ENCODE measurements around the gene ZNF662. TPM values are rescaled to one million over a fixed set of nuclear protein-coding genes. Genes with fewer than 3 reads are reported as not detected.

ZNF662 gene
- total RNA-seq, 6 experiments from 2014 or later = 0.21 to 1.4 (median 0.51) TPM; not detected in 1

DNA sequence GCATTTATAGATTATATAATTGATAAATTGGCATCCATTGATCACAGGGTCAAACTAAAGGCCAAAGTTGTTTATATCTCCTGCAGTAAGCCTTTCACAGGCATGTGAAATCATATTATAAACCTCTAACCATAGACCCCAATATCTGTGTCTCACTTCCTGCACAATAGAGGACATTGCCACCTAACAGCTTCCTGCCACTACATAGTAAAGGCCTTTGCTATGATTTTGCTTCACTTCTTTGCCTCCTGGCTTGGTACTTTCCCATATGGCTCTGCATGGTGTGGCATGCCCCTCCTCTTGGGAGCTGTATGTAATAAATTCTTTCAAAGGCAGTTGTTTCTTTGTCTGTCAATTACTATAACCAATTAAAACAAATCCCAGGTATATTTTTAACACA is 20.4 kb downstream of the ZNF662 start:
- H3K27ac Mint-ChIP-seq = no peak overlapping the region

DNA sequence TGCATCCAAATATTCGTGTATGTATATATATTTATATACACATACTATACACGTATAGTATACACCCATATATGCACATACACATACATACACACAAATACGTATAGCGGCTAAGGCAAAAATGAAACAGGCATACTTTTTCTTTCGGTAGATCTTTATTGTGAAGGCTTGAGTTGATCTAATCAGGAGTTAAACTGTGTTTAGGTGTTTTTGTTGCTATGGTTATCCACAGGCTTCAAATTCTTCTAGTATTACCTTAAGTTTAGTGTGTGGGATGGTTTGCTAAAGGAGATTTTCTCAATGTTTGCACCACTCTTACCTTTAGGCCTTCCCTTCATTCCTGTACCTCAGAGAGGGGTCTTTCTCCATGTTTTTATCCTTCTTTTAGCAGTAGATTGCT is 28.2 kb downstream of the ZNF662 start:
- no peak overlapping the region for H3K27ac Mint-ChIP-seq
- H3K4me3 Mint-ChIP-seq = no peak overlapping the region
- no peaks in the 10 kb centered on the region for H3K4me1 Mint-ChIP-seq (ENCODE audit: low read depth)
- H3K9me3 Mint-ChIP-seq = no peaks in the 10 kb centered on the region
- H3K36me3 Mint-ChIP-seq (ENCODE audit: low read depth) = no peaks in the 10 kb centered on the region; the same call in 1 of the 2 replicates
- peaks cover 9% of the 10 kb centered on the region for H3K27me3 Mint-ChIP-seq (ENCODE audit: insufficient read depth)
- TF ChIP-seq, protein P1, sequence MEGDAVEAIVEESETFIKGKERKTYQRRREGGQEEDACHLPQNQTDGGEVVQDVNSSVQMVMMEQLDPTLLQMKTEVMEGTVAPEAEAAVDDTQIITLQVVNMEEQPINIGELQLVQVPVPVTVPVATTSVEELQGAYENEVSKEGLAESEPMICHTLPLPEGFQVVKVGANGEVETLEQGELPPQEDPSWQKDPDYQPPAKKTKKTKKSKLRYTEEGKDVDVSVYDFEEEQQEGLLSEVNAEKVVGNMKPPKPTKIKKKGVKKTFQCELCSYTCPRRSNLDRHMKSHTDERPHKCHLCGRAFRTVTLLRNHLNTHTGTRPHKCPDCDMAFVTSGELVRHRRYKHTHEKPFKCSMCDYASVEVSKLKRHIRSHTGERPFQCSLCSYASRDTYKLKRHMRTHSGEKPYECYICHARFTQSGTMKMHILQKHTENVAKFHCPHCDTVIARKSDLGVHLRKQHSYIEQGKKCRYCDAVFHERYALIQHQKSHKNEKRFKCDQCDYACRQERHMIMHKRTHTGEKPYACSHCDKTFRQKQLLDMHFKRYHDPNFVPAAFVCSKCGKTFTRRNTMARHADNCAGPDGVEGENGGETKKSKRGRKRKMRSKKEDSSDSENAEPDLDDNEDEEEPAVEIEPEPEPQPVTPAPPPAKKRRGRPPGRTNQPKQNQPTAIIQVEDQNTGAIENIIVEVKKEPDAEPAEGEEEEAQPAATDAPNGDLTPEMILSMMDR (IDR thresholded peaks at IDR 0.05) = no peak
- DNase-seq = no peak

More for the DNA sequence above, 20.4 kb downstream of the ZNF662 start:
- Mint-ChIP-seq H3K9me3 (no peaks in the 10 kb centered on the region), H3K4me3 (no peak overlapping the region), H3K36me3 (ENCODE audit: low read depth) (no peaks in the 10 kb centered on the region), H3K4me1 (ENCODE audit: low read depth) (no peaks in the 10 kb centered on the region), H3K27me3 (ENCODE audit: insufficient read depth) (peaks cover 13% of the 10 kb centered on the region)
- TF ChIP-seq, protein P1 (IDR thresholded peaks at IDR 0.05) = no peak
- no peak for DNase-seq

DNA sequence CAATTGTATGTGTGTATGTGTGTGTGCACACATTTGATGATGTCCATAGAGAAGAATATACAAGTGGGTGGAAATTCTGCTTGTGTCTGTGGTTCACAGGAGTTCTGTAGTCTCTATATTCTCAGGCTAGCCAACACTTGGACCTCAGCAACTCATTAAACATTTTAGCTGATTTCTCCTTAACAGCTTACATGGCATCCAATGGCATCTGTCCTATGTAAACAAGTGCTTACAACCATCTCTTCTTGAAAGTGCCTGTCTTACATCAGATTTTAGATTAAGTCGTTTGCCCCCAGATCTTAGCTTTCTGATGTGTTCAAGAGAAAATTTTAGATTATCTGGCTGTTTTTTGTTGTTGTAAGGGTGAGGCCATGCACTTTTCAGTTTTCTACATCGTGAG is 29.0 kb downstream of the ZNF662 start:
- H3K9me3 Mint-ChIP-seq = no peaks in the 10 kb centered on the region
- no peak for DNase-seq

DNA sequence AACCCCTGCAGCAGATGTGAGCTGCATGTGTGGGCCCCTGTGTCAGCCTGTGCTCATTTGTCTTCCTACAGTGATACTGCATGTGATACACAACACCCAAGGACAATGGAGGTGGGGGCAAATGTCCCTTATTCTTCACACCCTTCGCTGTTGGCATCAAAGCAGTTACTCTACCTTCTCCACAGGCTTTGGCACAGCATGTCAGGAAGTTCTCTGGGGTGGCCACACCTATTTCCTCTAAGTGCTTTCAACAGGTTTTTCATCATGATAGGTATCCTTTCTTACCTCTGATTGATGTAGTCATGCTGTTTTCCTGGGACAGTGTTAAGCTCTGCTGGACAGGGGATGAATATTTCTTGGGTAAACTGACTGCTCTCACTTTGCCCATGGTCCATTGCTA is 29.5 kb downstream of the ZNF662 start:
- Mint-ChIP-seq H3K4me1 (ENCODE audit: low read depth) (no peaks in the 10 kb centered on the region), H3K4me3 (no peak overlapping the region; the same call in 1 of the 2 replicates), H3K36me3 (ENCODE audit: low read depth) (no peaks in the 10 kb centered on the region; the same call in 1 of the 2 replicates), H3K9me3 (no peaks in the 10 kb centered on the region), H3K27ac (no peak overlapping the region), H3K27me3 (ENCODE audit: insufficient read depth) (peaks cover 7% of the 10 kb centered on the region)
- no peak for DNase-seq
- TF ChIP-seq, protein P1 (IDR thresholded peaks at IDR 0.05) = no peak

More for the DNA sequence above, 29.0 kb downstream of the ZNF662 start:
- Mint-ChIP-seq H3K4me1 (ENCODE audit: low read depth) (no peaks in the 10 kb centered on the region), H3K36me3 (ENCODE audit: low read depth) (no peaks in the 10 kb centered on the region; the same call in 1 of the 2 replicates), H3K27me3 (ENCODE audit: insufficient read depth) (peaks cover 7% of the 10 kb centered on the region), H3K4me3 (no peak overlapping the region), H3K27ac (no peak overlapping the region)
- TF ChIP-seq, protein P1 (IDR thresholded peaks at IDR 0.05) = no peak

DNA sequence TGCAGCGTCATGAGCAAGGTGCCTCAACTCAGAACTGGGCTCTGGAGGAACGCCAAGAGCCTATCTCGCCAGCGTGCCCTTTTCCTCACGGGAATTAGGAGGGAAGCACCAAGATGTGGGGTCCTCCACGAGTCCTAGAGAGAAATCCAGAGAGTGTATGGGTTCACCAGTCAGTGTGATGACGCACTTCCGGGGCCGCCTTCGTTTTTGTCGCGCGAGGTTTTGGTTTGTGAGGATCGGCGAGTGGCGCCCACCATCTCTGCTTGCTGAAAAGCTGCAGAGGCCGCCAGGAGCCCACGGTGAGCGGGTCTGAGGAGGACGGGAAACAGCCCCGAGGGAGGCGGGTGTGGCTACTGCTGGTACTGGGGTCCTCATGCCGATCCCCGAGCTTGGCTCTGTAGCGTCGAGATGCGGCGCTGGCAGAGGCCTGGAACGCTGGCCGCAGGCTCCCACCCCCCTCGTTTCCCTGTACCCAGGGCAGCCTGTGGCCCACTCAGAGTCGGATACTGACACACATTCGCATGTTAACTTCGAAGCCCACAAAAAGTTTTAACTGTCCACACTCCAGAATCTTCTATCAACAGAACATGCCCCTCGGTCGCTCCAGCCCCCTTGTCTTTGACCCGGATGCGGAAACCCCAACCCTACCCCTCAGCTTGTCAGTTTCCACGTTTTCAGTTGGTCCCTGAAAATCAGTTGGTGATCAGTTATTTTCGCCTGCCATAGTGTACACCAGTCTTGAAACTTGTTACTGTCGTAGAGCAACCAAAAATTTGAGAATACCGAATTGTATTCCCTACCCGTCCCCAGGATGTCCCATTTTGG is 30.4 kb downstream of the ZNF662 start:
- H3K4me3 Mint-ChIP-seq = peak overlapping the region; percentile 59; the same call in 1 of the 2 replicates

More for the DNA sequence above, 30.4 kb downstream of the ZNF662 start:
- no peak overlapping the region for H3K27ac Mint-ChIP-seq
- TF ChIP-seq, protein P1 (IDR thresholded peaks at IDR 0.05) = no peak
- H3K36me3 Mint-ChIP-seq (ENCODE audit: low read depth) = no peaks in the 10 kb centered on the region; the same call in 1 of the 2 replicates
- peaks cover 9% of the 10 kb centered on the region for H3K27me3 Mint-ChIP-seq (ENCODE audit: insufficient read depth)
- no peak for DNase-seq
- H3K9me3 Mint-ChIP-seq = no peaks in the 10 kb centered on the region
- no peaks in the 10 kb centered on the region for H3K4me1 Mint-ChIP-seq (ENCODE audit: low read depth)
